Measurements from ENCODE around the gene NDUFS8.

DNA sequence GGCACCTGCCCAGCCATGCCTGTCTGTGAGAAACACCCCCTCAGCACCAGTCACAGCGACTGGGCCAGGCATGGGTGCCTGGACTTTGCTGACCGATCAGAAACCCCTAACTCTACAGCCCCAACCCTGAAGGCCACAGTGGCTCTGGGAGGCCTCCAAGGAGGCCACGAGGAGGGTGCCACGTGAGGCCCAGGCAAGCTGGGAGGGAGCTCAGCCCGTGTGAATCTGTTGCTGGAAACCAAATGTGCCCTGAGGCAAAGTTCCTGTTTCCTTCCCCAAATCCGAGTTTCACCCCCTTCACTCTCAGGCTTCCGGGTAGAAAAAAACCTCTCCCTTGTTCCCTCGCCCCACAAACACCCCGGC, 27.9 kb upstream of the NDUFS8 start:
- TF ChIP-seq CTCF (IDR thresholded peaks at IDR 0.05; ENCODE audit: insufficient read depth, low read length) = no peak
- TF ChIP-seq SPI1 (IDR thresholded peaks at IDR 0.05; ENCODE audit: borderline replicate concordance, low read depth) = no peak
- no peak for TF ChIP-seq POLR2AphosphoS5 (IDR thresholded peaks at IDR 0.05; ENCODE audit: low read depth)
- no peak for TF ChIP-seq REST (IDR thresholded peaks at IDR 0.05; ENCODE audit: insufficient replicate concordance, low read depth)
- no peak for TF ChIP-seq GABPA (IDR thresholded peaks at IDR 0.05; ENCODE audit: low read depth)

Measured in HL-60 (cell line).